HG03139 (cell line): Measurements from ENCODE around the gene SPRY2.

Source experiments
- ATAC-seq: cut with Tn5 transposase; IDR thresholded peaks from one replicate; pipeline ENCODE4 v1.9.1; 2021; ENCODE audit not compliant: unreplicated experiment

SPRY2 gene

GRCh38 chr13:80314711-80315653 lies 25.9 kb downstream of the SPRY2 start:
- no peak for ATAC-seq

GRCh38 chr13:80313668-80314256 lies 27.2 kb downstream of the SPRY2 start:
- no peak for ATAC-seq

- no peak for ATAC-seq
These were observed 28.0 kb downstream of the SPRY2 start for GRCh38 chr13:80312967-80313366.

- no peak for ATAC-seq
These were observed 28.8 kb downstream of the SPRY2 start for GRCh38 chr13:80312012-80312704.

DNA sequence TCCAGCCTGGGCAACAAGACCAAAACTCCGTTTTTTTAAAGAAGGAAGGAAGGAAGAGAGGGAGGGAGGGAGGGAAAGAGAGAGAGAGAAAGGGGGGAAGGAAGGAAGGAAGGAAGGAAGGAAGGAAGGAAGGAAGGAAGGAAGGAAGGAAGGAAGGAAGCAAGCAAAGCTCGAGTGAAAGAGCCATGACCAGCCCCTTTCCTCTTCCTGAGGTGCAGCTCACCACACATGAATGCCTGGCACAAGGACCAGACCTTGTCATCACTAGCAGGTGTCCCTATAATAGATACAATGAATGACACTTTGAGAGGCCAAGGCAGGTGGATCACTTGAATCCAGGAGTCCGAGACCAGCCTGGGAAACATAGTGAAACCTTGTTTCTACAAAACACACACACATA lies 31.0 kb downstream of the SPRY2 start:
- no peak for ATAC-seq

DNA sequence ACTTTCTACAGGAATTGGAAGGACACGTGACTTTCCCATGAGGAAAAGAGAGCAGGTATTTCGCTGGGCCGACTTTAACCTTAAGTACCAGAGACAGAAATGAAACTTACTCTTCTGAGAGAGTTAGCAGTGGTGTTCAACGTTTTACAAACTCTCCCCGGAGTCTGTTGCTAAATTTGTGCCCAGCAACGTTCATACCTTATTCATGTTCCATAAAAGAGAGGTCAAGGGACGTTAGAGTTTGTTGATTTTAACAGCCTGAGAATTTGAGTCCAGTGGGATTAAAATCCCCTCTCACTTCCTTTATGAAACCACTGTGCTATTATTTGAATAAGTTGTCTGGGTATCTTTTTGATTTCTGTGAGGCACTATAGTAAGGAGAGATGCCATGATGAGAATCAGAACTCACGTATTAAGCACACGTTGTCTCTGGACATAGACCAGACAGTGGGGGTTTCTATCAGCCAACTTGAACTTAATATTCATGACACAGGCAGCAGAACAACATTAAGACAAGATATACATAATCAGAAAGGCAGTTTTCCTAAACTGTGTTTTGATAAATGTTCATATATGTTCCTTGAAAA lies 33.4 kb downstream of the SPRY2 start:
- no peak for ATAC-seq

GRCh38 chr13:80306337-80306972 lies 34.5 kb downstream of the SPRY2 start:
- no peak for ATAC-seq

GRCh38 chr13:80305737-80306136 lies 35.2 kb downstream of the SPRY2 start:
- ATAC-seq: no peak

DNA sequence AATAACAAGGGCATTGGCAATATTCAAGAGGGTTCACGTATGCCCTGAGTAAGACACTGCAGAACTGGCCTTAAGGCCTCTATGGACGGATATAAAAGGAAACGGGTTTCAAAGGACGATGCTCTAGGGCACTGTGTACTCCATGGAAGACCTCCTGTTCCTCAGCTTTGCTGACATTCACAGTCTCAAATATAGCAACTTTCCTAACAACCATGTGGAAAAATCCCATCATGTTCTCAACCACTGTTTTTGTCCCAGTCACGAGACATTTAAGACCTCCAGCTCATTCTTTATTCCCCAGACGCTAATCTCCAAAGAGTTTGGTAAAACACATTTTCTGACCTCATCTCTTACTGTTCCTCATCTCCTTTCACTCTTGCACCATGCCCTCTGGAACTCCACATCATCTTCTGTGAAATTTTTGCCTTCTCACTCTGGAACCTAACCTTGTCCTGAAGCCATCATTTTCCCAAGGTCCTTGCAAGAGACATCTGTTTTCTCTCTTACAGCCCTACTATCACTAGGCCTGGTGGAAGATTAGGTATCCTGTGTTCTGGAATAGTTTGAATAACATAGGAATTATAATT lies 37.6 kb downstream of the SPRY2 start:
- ATAC-seq: no peak

- no peak for ATAC-seq
These were observed 41.9 kb downstream of the SPRY2 start for GRCh38 chr13:80299046-80299445.

DNA sequence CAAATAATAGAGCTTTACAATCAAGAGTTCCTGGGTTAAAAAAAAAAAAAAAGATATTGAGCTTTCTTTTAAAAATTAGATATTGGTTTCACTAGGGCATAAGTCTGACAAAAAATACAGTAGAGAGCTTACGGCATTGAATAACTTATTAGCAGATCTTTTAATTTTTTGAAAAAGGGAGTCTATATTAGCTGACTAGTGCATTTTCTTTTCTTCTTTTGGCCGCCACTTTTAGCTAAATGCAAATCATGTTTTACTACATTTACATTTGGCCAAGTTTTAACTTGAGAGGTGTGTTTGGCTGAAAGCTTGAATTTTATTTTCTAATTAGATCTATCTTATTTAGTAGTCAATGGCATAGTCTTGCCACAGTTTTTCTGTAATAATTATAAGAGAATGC lies 43.4 kb downstream of the SPRY2 start:
- no peak for ATAC-seq

- no peak for ATAC-seq
These were observed 43.8 kb downstream of the SPRY2 start for GRCh38 chr13:80297094-80297493.

DNA sequence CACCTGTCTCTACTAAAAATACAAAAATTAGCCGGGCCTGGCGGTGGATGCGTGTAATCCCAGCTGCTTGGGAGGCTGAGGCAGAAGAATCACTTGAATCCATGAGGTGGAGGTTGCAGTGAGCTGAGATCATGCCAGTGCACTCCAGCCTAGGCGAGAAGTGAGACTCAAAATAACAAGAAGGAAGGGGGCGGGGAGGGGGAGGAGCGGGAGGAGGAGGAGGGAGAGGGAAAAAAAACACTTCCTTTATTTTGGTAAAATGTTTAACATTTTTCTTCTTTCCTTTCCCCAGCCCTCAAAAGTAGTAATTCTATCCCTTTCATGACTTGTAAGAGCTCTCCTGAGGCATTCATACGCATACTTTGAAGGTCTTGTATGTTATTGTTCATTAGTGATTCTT lies 44.3 kb downstream of the SPRY2 start:
- ATAC-seq: no peak

- no peak for ATAC-seq
These were observed 50.3 kb downstream of the SPRY2 start for GRCh38 chr13:80290591-80290990.
